DND-41 (cell line): ENCODE data around the gene SYNE1.

ENCODE experiments used
- CTCF ChIP-seq: IDR thresholded peaks from 2 replicates; pipeline ENCODE4 v1.5.1; 2012; ENCODE audit warnings: borderline replicate concordance, low read length, moderate library complexity, mild to moderate bottlenecking; ENCODE audit not compliant: poor library complexity, severe bottlenecking; ENCODE audit errors: extremely low read depth
- EZH2 ChIP-seq: IDR thresholded peaks from 3 replicates; pipeline ENCODE4 v1.6.1; 2012; ENCODE audit warnings: borderline replicate concordance, low read depth, mild to moderate bottlenecking, moderate library complexity, low read length, inconsistent platforms; ENCODE audit not compliant: severe bottlenecking

- TF ChIP-seq CTCF (no peak), EZH2 (no peak)
These were observed 376.0 kb downstream of the SYNE1 start for GRCh38 chr6:152261179-152261578.
